WERI-Rb-1 (cell line): ENCODE results near the gene LTBP1.

ENCODE experiments used
- DNase-seq: peaks from one replicate; pipeline ENCODE4 v3.0.0-alpha.2; 2020
- H3K27ac ChIP-seq: fragments of 250-450 bp; sonication (Bioruptor Pico); 2 replicates; pipeline ENCODE4 v1.5.1; 2020; ENCODE audit warnings: mild to moderate bottlenecking, moderate library complexity
- H3K27me3 ChIP-seq: fragments of 250-450 bp; sonication (Bioruptor Pico); 2 replicates; pipeline ENCODE4 v1.5.1; 2021; ENCODE audit warnings: mild to moderate bottlenecking, low read depth, moderate library complexity; ENCODE audit not compliant: insufficient read depth, severe bottlenecking
- H3K36me3 ChIP-seq: fragments of 250-450 bp; sonication (Bioruptor Pico); 2 replicates; pipeline ENCODE4 v1.5.1; 2020; ENCODE audit warnings: mild to moderate bottlenecking, moderate library complexity
- H3K4me3 ChIP-seq: 2 replicates; pipeline ENCODE4 v1.5.1; 2011; ENCODE audit warnings: low read depth, mild to moderate bottlenecking, control low read depth, low read length
- H3K9me3 ChIP-seq: fragments of 250-450 bp; sonication (Bioruptor Pico); 2 replicates; pipeline ENCODE4 v1.5.1; 2021; ENCODE audit warnings: mild to moderate bottlenecking, moderate library complexity; ENCODE audit not compliant: severe bottlenecking
- TF ChIP-seq, protein P1 (sequence below): IDR thresholded peaks from 2 replicates; pipeline ENCODE4 v1.5.1; 2011; ENCODE audit warnings: low read depth, mild to moderate bottlenecking, control low read depth, inconsistent platforms, low read length

Gene LTBP1

DNA sequence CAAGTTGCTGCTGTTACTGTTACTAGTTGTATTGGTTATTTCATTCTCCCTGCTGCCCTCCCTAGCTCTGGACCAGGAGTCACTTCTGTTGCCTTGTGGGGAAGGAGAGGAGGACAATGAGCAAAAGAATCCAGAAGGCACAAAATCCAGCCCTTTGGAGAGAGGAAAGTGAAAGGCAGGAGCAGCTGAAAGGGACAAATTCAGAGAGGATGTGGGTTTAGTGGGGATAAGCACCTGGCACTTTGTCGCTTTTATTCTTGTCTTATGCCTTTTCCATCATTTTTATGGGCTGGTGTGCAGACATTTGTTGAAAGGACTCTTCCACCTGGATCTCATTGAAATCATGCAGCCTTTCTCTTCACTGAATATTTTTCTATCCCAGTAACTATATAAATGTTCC is 24.3 kb upstream of the LTBP1 start:
- Histone ChIP-seq H3K9me3 (peaks cover 5% of the 10 kb centered on the region), H3K27me3 (no peaks in the 10 kb centered on the region), H3K36me3 (no peaks in the 10 kb centered on the region), H3K4me3 (no peak overlapping the region), H3K27ac (no peak overlapping the region)
- DNase-seq = no peak
- TF ChIP-seq, protein P1, sequence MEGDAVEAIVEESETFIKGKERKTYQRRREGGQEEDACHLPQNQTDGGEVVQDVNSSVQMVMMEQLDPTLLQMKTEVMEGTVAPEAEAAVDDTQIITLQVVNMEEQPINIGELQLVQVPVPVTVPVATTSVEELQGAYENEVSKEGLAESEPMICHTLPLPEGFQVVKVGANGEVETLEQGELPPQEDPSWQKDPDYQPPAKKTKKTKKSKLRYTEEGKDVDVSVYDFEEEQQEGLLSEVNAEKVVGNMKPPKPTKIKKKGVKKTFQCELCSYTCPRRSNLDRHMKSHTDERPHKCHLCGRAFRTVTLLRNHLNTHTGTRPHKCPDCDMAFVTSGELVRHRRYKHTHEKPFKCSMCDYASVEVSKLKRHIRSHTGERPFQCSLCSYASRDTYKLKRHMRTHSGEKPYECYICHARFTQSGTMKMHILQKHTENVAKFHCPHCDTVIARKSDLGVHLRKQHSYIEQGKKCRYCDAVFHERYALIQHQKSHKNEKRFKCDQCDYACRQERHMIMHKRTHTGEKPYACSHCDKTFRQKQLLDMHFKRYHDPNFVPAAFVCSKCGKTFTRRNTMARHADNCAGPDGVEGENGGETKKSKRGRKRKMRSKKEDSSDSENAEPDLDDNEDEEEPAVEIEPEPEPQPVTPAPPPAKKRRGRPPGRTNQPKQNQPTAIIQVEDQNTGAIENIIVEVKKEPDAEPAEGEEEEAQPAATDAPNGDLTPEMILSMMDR = no peak

DNA sequence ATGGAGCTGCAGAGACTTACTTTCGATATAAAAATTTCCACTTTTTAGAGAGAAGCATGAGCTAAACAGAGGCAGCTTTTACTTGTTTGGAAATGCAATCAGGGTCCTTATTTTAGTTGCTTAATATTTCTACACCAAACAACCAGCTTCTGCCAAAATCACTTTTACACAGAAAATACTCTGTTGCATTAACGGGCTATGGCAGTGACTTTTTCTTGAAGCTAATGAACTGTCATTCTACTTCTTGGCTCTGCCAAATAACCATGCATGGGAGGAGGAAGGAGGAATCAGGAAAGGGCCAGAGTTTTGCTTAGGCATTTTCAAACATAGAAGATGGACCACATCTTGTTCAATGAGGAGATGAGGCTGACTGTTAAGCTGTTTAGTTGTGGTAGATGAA is 23.6 kb upstream of the LTBP1 start:
- peaks cover 5% of the 10 kb centered on the region for H3K9me3 ChIP-seq

DNA sequence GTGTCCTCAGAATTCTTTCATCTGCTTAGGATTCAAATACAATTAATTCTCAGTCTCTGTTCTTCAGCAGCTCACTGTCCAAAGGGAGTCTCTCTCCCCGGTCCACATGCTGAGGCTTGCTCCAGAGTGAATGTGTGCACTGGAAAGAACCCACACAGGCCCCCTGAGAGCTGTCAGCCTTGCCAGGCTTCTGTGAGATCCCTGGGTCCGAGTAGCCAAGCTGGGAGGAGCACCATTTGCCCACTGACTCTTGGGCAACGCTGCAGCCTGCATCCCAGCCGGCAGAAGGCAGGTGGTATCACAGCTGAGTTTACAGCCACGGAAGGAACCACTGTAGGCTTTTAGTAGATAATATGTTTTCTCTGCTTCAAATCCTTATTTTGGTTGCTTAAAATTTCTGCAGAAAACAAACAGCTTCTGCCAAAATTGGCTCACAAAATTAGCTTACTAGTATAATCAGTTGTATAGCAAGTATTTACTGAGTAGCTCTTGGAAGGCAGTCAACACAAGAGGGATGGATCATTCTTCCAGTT is 21.4 kb upstream of the LTBP1 start:
- no peak overlapping the region for H3K4me3 ChIP-seq
- no peak for DNase-seq
- H3K27me3 ChIP-seq = no peaks in the 10 kb centered on the region
- H3K36me3 ChIP-seq = no peaks in the 10 kb centered on the region
- H3K9me3 ChIP-seq = peaks cover 5% of the 10 kb centered on the region
- H3K27ac ChIP-seq = no peak overlapping the region
- TF ChIP-seq, protein P1 = no peak

More for the DNA sequence above, 23.6 kb upstream of the LTBP1 start:
- no peaks in the 10 kb centered on the region for H3K27me3 ChIP-seq
- TF ChIP-seq, protein P1 = no peak
- no peaks in the 10 kb centered on the region for H3K36me3 ChIP-seq
- no peak overlapping the region for H3K4me3 ChIP-seq
- no peak for DNase-seq
- no peak overlapping the region for H3K27ac ChIP-seq

DNA sequence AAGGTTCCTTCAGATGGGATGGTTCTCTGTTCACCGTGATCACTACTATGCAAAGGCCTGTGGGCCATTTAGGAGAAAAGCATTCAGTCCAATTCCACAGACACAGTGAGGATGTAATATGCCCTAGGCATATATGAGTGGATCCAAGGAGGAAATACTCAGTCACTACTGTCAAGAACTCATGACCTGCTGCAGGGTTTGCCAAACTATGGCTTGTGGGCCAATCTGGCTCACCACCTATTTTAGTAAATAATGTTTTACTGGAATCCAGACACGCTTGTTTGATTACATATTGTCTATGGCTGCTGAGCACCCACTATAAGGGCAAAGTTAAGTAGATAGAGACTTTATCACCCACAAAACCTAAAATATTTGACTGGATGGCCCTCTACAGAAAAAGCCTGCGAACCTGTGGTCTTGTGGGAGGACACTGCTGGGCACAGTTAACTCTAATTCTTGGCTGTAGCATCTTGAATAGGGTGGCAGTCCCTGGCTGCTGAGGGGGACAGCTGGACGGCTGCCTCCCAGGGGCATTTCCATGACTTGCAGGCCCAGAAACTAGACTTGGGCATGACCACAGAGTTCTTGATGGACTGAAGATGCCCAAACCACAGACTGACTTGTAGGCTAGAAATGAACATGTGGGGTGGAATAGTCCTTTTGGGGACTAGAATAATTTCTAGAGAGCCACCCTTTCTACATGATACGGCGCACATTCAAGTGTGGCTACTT is 20.6 kb upstream of the LTBP1 start:
- DNase-seq = no peak
- no peaks in the 10 kb centered on the region for H3K36me3 ChIP-seq
- peaks cover 5% of the 10 kb centered on the region for H3K9me3 ChIP-seq
- no peak overlapping the region for H3K27ac ChIP-seq
- H3K4me3 ChIP-seq = no peak overlapping the region
- TF ChIP-seq, protein P1 = no peak
- no peaks in the 10 kb centered on the region for H3K27me3 ChIP-seq

DNA sequence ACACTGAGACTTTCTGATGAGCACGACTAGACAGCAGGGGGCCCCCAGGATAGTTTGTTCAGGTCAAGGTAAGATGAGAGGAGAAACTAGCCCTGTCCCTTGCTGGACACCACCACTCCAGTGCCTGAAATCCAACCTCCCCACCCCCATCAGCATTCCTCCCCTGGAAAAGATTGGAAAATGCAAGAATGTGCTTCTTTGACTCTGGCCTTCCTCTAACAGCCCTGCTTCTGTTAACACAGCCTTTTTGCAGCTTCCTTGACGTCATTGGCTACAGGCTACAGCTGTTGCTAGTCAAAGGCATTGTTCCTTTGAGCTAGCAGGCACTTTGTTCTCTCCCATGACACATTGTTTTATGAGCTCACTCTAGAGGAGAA is 20.1 kb upstream of the LTBP1 start:
- no peaks in the 10 kb centered on the region for H3K27me3 ChIP-seq
- TF ChIP-seq, protein P1 = no peak
- no peak for DNase-seq
- peaks cover 5% of the 10 kb centered on the region for H3K9me3 ChIP-seq
- no peak overlapping the region for H3K27ac ChIP-seq
- no peak overlapping the region for H3K4me3 ChIP-seq
- no peaks in the 10 kb centered on the region for H3K36me3 ChIP-seq

DNA sequence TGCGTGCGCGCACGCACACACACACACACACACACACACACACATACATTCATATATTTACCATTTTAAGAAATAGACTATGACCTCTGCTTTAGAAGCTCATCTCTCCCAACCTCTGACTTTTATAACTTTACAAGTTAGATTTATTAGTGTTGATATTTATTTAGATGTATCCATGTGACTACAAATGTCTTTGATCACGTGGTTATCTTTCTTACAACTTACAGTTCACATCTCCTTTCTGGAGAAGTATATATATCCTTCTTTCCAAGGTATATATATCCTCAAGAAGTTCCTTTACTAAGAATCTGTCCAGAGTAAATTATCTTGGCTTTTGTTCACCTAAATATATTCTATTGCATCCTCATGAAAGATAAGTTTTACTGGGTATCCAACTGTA is 16.3 kb upstream of the LTBP1 start:
- Histone ChIP-seq H3K27me3 (no peaks in the 10 kb centered on the region), H3K27ac (no peak overlapping the region), H3K36me3 (no peaks in the 10 kb centered on the region), H3K9me3 (no peaks in the 10 kb centered on the region), H3K4me3 (no peak overlapping the region)
- TF ChIP-seq, protein P1 = no peak
- DNase-seq = no peak
